HG03378 (cell line): Measurements from ENCODE around the gene PISD.
"Not testable (repeated sequence)": the region's sequence is repeated elsewhere in the genome, so short reads cannot be mapped to it uniquely, and the experiment has no call there.

Experiments used
- ATAC-seq: cut with Tn5 transposase; IDR thresholded peaks from one replicate; pipeline ENCODE4 v1.9.1; 2021; ENCODE audit warnings: mild to moderate bottlenecking, moderate library complexity; ENCODE audit not compliant: unreplicated experiment

PISD gene

DNA sequence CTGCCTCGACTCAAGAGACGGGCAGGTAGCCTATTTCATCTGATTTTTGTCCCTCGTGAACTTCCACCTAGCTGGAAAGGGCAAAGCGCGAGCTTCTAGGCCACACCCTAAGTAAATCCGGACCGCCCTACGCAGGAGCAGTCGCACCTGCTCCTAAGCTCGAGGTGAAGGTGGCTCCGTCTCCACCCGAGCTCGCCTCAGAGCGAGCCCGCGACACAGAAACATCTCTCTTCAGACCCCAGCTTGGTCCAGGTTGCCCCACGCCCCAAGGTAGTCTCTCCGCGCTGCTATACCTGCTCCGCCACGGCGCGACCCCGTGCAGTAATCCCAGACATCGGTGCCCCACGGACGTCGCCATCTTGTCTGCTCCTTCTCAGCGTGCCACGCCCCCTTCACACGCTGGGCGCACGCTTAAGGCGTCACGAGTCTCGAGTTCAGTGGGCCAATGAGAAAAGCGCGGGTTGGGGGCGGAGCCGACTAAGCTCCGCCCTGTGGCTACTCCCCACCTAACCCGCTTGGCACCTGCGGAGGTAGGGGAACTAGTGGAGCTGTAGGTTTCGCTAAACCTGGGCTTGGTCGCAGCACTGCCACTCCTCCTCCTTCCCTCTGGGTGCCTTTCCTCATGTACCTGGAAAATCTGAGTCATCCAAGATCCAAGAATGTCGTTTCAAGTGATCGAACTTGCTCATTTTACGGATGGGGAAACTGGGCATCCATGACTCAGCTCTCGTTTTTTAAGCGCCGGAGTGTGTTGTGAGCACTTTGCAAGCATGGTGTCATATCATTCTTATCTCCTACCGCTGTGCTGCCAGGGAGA is at the start of gene PISD:
Gene PISD, minus strand, starts transcription at position 365 of the 817 bp plus-strand sequence. Its CDS starts 7 bp downstream, at position 358.
- ATAC-seq, result peak; percentile 75

DNA sequence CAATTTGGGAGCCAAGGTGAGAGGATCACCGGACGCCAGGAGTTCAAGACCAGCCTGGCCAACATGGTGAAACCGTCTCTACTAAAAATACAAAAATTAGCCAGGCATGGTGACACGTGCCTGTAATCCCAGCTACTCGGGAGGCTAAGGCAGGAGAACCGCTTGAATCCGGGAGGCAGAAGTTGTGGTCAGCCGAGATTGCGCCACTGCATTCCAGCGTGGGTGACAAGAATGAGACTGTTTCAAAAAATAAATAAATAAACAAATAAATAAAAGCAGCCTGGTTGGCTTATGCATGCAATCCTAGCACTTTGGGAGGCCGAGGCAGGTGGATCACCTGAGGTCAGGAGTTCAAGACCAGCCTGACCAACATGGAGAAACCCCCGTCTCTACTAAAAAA is 49.2 kb upstream of the PISD start:
- ATAC-seq, result not testable (repeated sequence)

DNA sequence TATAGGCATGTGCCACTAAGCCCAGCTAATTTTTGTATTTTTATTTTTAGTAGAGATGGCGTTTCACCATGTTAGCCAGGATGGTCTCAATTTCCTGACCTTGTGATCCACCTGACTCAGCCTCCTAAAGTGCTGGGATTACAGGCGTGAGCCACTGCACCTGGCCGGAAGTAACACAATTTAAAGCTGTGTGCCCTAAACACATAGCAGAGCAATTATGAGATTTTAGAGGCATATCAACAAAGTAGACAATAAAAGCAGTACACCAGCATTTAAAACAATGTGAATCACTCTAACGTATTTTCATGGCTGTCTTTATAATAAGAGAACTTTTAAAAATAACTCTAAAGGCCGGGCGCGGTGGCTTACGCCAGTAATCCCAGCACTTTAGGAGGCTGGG is 45.5 kb upstream of the PISD start:
- ATAC-seq, result no peak

DNA sequence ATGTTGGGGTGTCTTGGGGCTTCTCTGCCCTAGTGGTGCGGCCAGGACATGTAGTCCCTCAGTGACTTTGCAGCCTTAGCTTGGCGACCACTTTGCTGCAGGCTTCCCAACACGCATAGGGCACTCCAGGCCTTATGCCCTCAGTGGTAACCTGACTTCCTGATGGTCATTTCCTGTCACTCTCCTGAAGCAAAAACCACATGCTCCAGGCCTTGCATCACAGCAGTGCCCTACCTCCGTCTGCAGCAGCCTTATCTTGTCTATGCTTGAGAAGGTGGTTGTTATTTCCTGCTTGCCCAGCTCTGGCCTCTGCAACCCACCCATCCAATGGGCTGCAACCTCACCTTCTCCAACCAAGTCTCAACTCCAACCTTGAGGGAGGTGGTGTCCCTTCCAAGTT is 33.4 kb upstream of the PISD start:
- no peak for ATAC-seq

DNA sequence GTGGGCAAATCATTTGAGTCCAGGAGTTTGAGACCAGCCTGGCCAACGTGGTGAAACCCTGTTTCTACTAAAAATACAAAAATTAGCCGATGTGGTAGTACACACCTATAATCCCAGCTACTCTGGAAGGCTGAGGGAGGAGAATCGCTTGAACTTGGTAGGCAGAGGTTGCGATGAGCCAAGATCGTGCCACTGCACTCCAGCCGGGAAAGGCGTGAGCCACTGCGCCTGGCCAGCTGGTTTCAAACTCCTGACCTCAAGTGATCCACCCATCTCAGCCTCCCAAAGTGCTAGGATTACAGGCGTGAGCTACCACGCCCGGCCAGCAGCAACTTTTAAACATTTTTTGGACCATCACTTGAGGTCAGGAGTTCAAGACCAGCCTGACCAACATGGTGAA is 32.0 kb upstream of the PISD start:
- not testable (repeated sequence) for ATAC-seq

DNA sequence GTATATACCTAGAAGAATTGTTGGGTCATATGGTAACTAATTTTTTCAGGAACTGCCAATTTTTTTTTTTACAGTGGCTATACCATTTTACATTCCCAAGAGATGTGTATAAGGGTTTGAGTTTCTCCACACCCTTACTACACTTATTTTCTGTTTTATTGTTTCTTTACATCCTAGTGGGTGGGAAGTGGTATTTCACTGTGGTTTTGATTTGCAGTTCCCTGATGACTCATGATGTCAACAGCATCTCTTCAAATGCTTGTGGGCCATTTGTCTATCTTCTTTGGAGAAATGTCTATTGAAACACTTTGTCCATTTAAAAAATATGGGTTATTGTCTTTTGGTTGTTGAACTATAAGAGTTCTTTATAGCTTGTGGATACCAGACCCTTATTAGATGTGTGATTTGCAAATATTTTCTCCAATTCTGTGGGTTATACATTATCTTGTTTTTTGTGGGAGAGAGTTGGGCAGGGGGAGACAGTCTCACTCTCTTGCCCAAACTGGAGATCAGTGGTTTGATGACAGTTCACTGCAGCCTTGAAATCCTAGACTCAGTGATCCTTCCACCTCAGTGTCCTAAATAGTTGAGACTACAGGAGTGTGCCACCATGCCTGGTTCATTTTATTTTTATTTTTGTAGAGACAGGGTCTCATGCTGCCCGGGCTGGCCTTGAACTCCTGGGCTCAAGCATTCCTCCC is 30.3 kb upstream of the PISD start:
- no peak for ATAC-seq

DNA sequence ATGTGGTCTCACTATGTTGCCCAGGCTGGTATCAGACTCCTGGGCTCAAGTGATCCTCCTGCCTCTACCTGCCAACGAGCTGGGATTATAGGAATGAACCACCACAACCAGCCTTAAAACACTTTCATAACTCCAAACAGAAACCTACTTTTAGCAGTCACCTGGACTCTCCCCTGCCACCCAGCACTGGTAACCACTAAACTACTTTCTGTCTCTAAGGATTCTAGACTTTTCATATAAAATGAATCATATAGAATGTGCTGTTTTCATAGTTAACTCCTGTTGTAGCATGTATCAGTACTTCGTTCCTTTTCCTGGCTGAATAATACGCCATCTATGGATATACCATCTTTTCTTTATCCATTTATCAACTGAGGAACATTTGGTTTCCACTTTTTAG is 29.4 kb upstream of the PISD start:
- ATAC-seq, result no peak

DNA sequence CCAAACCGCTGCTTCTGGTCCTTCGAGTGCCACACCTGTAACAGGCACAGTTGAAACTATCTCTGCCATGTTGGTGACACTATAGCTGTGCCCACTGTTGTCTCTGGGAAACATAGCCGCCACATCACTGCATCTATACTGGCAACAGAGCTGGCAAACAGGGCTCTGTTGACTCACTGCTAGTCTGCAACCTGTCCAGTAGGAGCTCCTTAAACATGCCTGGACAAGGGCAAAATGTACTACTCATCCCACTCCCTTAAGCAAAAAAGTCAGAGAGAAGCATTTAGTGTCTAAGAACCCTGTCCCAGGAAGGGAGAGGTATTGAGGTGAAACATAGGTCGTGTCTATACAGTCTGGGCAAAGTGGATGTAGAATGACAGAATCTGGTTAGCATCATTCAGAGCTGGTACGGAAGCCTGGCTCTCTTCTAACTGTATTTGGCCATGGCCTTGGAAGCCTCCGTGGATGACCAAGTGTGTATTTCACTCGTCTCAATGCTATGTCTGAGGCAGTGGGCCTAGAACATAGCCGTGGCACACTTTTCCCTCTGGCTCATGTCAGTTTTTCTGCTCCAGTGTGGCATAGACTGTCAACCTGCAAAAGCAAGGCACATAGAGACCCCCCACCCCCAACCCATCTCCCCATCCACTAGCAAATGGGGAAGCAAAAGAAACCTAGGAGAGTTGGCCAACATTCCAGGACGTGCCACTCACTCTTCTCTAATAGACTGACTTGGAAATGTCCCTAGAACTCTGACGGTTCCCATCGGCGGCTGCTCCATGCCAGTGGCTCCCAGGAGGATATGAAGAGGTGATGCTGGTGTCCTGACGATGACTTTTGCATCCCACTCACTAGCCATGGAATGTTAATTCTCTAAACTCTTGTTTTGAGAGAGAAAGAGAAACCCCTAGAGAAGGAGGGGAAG is 21.4 kb upstream of the PISD start:
- ATAC-seq, result no peak

DNA sequence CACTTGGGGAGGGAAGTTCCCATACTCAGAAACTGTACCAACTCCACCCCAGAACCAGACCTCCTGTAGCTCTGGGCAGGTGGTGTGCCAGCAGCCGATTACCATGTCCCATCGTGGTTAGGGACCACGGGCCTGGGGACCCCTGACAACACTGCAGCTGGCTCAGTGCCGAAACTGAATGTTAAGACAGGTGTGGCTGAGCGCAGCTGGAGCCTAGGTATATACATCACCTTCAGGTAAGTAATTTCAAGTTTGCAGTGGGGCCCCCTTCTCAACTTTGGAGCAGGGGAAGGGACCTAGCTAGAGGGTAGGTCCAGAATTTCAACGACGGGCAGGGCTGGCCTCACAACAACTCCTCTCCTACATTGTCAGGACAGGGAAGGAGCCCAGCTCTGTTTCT is 20.7 kb upstream of the PISD start:
- no peak for ATAC-seq

DNA sequence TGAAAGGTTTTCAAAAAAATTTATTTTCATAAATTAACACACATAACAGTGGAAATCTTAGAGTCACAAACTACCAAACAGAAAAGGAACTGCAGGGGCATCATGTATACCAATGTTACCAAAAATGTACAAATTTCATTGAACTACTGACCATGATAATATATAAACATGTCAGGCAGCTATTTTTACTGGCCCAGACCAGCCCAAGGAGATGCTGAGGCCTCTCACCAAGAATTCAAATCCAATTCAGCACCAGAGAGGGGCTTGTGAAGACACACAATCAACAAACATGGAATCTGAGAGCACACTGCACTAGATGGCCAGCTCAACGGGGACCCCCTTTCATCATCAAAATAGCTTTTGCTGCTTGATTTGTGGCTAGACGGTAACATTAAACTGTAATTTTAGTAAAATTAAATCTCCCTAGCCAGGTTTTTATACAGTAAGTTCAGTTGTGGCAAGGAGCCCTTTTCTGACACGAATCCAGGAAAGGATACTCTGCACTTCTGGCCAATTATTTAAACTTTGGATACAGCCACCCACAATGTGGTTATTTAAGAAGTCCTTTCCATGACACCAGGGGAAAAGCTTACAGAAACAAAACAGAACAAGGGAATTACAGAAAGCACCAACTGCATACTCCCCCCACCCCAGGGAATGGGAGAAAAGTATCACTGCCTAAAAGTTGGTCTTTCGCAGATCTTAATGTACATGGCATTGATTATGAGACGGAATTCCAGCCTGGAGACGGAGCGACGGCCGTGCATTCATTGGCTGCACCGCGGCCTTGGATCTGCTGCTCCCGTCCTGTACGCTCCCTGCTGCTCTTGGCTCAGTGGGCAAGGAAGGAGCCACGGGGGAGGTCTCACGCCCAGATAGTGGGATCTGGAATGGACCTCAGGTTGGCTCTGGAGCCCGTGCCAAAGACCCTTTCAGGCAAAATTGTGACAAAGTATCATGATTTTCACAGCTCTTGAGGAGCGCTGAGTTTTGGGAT is 19.6 kb upstream of the PISD start:
- ATAC-seq, result no peak

DNA sequence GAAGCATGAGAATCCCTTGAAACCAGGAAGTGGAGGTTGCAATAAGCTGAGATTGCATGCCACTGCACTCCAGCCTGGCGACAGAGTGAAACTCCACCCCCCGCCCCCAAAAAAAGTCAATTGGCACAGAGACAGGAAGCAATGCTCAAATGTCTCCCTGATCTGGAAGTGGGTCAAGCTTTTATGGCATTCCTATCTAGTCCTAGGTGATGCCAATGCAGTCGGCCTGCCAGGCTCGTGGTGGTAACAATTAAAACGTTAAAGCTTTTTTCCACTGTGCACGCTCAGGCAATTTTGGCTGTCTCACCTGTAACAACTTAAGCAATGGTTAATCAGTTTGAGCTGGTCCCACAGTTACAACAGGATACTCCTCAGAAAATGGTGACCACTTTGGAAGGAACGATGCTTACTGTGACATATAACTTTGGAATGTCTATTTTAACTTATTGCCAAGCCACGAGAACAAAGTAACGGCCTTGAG is 18.9 kb upstream of the PISD start:
- no peak for ATAC-seq

DNA sequence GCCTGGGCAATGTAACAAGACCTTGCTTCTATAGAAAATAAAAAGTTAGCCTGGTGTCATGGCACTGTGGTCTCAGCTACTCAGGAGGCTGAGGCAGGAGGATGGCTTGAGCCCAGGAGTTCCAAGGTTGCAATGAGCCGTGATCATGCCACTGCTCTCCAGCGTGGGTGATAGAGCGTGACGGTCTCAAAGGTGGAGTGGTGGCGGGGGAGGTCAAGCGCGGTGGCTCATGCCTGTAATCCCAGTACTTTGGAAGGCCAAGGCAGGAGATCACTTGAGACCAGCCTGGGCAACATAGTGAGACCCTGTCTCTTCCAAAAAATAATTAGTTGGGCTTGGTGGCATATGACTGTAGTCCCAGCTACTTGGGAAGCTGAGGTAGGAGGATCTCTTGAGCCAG is 16.7 kb upstream of the PISD start:
- ATAC-seq, result no peak

DNA sequence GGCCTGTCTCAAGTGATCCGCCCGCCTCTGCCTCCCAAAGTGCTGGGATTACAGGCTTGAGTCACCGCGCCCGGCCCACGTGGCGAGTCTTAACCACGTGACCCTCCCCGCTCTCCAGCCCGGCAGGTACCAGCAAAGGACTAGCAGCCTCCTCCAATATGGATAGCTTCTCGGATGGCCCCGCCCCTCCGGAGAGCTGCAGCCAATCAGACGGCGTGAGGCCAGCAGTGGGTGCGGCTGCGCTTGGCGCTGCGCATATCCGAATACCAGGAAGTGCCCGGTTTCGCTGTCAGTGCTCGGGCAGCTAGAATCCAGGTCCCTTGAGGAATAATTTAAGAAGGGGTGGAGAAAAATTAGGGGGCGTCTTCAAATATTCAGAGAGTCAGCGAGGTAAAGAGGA is 14.7 kb upstream of the PISD start:
- ATAC-seq, result peak; percentile 80

DNA sequence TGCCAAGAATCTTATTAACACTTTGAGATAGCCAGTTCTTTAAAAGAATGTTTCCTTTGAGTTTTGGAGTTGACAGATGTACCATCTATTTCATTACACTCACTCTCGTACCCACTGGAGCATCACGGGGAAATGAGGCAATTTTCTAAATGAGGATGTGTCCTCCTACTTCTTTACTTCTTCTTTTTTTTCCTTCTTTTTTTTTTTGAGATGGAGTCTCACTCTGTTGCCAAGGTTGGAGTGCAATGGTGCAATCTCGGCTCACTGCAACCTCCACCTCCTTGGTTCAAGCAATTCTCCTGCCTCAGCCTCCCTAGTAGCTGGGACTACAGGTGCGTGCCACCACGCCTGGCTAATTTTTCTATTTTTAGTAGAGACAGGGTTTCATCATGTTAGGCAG is 12.2 kb upstream of the PISD start:
- not testable (repeated sequence) for ATAC-seq

DNA sequence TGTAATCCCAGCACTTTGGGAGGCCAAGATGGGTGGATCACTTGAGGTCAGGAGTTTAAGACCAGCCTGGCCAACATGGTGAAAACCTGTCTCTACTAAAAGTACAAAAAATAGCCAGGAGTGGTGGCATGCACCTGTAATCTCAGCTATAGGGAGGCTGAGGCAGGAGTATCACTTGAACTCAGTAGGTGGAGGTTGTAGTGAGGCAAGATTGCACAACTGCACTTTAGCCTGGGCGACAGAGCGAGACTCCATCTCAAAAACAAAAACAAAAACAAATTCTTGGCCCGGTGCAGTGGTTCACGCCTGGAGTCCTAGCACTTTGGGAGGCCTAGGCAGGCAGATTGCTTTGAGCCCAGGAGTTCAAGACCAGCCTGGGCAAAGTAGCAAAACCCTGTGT is 6.8 kb upstream of the PISD start:
- not testable (repeated sequence) for ATAC-seq

DNA sequence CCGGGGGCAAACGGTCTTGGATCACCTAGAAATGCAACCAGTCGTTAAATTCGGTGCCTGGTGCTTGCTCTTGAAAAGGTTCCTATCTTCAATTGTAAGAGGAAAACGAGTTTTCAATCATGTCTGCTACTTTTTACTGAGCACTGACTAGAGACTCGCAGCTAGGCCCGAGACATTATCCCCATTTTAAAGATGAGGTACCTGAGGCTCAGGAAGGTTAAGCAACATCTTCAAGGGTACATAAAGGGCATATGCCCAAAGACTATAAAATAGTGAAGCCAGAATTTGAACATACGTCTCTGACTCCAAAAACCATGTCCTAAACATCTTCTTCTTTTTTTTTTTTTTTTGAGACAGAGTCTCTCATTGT is 638 bp upstream of the PISD start:
- no peak for ATAC-seq

DNA sequence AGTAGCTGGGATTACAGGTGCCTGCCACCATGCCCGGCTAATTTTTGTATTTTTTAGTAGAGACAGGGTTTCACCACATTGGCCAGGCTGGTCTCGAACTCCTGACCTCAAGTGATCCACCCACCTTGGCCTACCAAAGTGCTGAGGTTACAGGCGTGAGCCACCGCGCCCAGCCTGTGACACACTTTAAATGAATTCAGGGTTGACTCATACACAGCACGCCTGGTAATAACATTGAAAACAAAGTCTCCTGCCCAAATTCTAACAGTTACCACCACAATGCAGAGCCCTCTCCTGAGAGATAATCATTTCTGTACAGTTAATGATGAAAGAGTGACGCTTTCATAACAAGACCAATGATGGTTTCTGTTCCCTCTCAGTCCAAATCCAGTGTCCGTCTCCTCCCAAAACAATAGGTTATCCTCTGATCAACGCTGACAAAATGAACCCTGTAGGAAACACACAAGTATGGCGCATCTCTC is 1.1 kb downstream of the PISD start:
- ATAC-seq, result not testable (repeated sequence)

DNA sequence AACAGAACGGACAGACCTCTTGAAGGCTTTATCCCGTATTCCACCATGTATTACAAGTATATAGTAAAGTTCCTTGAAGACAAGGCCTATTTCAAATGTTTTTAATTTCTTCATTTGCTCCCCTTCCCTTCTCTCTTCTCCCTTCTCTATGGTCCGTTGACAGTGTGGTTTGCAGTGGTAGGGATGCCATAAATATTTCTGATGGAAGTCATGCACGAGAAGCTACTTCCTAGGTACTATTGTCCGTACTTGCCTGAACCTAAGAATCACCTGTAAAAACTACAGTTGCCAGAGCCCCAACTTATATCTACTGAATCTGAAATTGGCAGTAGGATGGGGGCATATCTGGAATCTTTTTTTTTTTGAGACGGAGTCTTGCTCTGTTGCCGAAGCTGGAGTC is 2.8 kb downstream of the PISD start:
- ATAC-seq, result no peak

DNA sequence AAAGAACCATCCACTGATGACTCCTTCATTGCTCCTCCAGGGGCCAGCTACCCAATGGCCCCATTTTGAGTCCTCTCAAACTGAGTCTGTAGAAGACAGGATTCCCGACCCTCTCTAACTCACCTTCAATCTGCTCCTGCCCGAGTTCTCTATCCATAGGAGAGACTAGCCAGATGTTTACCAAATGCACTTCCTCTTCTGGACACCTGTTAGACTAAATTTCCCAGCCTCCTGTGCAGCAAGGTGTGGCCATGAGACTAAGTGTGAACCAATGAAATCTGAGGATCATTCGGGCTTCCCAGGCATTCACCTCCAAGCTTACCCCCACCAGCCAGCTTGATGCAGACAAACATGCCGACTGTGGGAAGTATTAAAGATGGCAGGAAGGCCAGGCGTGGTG is 7.6 kb downstream of the PISD start:
- no peak for ATAC-seq

DNA sequence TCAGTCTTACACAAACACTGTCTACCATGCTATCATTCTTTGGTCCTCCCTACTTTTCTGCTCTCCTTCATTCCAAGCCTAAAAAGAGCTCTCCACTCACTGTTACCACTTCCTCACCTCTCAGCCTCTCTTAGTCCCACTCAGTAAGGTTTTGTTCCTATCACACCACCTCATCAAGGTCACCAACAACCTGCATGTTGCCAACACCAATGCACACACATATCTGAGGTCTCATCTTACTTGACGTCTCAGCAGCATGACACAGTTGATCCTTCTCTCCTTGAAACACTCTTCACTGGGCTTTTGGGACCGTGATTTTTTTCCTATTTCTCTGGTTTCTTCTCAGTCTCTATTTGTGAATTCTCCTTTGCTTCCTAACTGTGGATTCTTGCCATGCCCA is 8.1 kb downstream of the PISD start:
- no peak for ATAC-seq
